HL-60 (cell line): ENCODE data around the gene SFPQ.

Source experiments
- DNase-seq, 2 experiments: peaks; one replicate each; pipeline ENCODE4 v3.0.0-alpha.2; 2010 to 2020; ENCODE audit warnings: low read depth in 1 of 2, low spot score in 1 of 2
- H3K27ac ChIP-seq: fragments of 250-450 bp; sonication (Bioruptor Pico); replicated peaks from 2 replicates; pipeline ENCODE4 v1.5.1; 2020; ENCODE audit warnings: mild to moderate bottlenecking, moderate library complexity
- H3K27me3 ChIP-seq: fragments of 250-450 bp; sonication (Bioruptor Pico); 2 replicates; pipeline ENCODE4 v1.5.1; 2021; ENCODE audit warnings: mild to moderate bottlenecking, moderate library complexity; ENCODE audit not compliant: insufficient read depth, poor library complexity, severe bottlenecking
- H3K4me3 ChIP-seq: replicated peaks from 2 replicates; pipeline ENCODE4 v1.5.1; 2011; ENCODE audit warnings: mild to moderate bottlenecking, control low read depth, low read length; ENCODE audit not compliant: insufficient read depth
- GABPA ChIP-seq: IDR thresholded peaks from 2 replicates; pipeline ENCODE4 v1.6.1; 2012; ENCODE audit warnings: low read depth
- POLR2AphosphoS5 ChIP-seq: IDR thresholded peaks from 2 replicates; pipeline ENCODE4 v1.6.1; 2012; ENCODE audit warnings: low read depth
- SPI1 ChIP-seq: IDR thresholded peaks from 2 replicates; pipeline ENCODE4 v1.6.1; 2012; ENCODE audit warnings: low read depth, mild to moderate bottlenecking, borderline replicate concordance
- TF ChIP-seq, protein P1 (sequence below): IDR thresholded peaks from one replicate; pipeline ENCODE4 v1.5.1; 2011; ENCODE audit warnings: low read length, control low read depth, inconsistent platforms; ENCODE audit not compliant: insufficient read depth
- TF ChIP-seq, protein P2 (sequence below): IDR thresholded peaks from 2 replicates; pipeline ENCODE4 v1.6.1; 2012; ENCODE audit warnings: low read depth; ENCODE audit not compliant: insufficient replicate concordance

The SFPQ gene

DNA sequence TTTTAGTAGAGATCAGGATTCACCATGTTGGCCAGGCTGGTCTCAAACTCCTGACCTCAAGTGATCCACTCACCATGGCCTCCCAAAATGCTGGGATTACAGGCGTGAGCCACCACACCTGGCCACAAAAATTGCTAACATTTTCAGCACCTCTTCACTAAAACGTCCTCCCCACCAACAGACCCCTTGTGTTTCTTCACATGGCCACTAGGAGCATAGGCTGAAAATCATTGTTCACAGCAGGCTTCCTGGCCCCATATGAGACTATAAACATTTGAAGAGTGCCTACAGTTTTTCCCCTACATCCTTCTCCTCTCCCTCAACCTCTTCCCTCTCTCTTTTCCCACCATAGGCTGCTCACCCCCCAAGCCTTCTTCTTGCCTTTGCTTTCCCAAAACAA lies 28.0 kb upstream of the SFPQ start:
- Histone ChIP-seq H3K27ac (no peak overlapping the region), H3K4me3 (no peak overlapping the region), H3K27me3 (no peaks in the 10 kb centered on the region)
- DNase-seq, result peak in 1 of 2 experiments; percentile 24
- TF ChIP-seq, protein P1, sequence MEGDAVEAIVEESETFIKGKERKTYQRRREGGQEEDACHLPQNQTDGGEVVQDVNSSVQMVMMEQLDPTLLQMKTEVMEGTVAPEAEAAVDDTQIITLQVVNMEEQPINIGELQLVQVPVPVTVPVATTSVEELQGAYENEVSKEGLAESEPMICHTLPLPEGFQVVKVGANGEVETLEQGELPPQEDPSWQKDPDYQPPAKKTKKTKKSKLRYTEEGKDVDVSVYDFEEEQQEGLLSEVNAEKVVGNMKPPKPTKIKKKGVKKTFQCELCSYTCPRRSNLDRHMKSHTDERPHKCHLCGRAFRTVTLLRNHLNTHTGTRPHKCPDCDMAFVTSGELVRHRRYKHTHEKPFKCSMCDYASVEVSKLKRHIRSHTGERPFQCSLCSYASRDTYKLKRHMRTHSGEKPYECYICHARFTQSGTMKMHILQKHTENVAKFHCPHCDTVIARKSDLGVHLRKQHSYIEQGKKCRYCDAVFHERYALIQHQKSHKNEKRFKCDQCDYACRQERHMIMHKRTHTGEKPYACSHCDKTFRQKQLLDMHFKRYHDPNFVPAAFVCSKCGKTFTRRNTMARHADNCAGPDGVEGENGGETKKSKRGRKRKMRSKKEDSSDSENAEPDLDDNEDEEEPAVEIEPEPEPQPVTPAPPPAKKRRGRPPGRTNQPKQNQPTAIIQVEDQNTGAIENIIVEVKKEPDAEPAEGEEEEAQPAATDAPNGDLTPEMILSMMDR, result peak; percentile 10
- TF ChIP-seq SPI1, result no peak
- no peak for TF ChIP-seq GABPA
- no peak for TF ChIP-seq POLR2AphosphoS5
- TF ChIP-seq, protein P2, sequence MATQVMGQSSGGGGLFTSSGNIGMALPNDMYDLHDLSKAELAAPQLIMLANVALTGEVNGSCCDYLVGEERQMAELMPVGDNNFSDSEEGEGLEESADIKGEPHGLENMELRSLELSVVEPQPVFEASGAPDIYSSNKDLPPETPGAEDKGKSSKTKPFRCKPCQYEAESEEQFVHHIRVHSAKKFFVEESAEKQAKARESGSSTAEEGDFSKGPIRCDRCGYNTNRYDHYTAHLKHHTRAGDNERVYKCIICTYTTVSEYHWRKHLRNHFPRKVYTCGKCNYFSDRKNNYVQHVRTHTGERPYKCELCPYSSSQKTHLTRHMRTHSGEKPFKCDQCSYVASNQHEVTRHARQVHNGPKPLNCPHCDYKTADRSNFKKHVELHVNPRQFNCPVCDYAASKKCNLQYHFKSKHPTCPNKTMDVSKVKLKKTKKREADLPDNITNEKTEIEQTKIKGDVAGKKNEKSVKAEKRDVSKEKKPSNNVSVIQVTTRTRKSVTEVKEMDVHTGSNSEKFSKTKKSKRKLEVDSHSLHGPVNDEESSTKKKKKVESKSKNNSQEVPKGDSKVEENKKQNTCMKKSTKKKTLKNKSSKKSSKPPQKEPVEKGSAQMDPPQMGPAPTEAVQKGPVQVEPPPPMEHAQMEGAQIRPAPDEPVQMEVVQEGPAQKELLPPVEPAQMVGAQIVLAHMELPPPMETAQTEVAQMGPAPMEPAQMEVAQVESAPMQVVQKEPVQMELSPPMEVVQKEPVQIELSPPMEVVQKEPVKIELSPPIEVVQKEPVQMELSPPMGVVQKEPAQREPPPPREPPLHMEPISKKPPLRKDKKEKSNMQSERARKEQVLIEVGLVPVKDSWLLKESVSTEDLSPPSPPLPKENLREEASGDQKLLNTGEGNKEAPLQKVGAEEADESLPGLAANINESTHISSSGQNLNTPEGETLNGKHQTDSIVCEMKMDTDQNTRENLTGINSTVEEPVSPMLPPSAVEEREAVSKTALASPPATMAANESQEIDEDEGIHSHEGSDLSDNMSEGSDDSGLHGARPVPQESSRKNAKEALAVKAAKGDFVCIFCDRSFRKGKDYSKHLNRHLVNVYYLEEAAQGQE, result no peak

- TF ChIP-seq SPI1 (no peak), POLR2AphosphoS5 (no peak), GABPA (no peak)
- TF ChIP-seq, protein P2, result no peak
- TF ChIP-seq, protein P1, result no peak
- DNase-seq, result no peak
- Histone ChIP-seq H3K27me3 (no peaks in the 10 kb centered on the region), H3K4me3 (no peak overlapping the region), H3K27ac (no peak overlapping the region)
Measured at GRCh38 chr1:35215346-35215745, 22.4 kb upstream of the SFPQ start.

DNA sequence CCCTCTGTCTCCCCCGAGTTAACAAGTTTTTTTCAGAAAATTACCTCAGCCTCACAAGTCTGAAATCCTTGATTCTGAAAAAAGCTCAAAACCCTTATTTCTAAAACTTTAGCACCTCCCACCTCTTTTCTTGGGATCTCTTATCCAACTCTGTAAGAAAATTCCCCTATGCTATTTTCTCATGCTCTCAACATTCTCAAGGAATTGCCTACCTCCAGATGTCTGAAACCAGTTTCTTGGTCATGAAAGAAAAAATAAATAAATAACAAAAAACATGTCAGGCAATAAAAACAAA lies 18.1 kb upstream of the SFPQ start:
- no peaks in the 10 kb centered on the region for H3K27me3 ChIP-seq
- TF ChIP-seq SPI1, result no peak
- TF ChIP-seq, protein P2, result no peak
- TF ChIP-seq GABPA, result no peak
- TF ChIP-seq, protein P1, result no peak
- TF ChIP-seq POLR2AphosphoS5, result no peak
- H3K4me3 ChIP-seq, result no peak overlapping the region
- no peak for DNase-seq
- H3K27ac ChIP-seq, result no peak overlapping the region
